WTC11 (cell line): Measurements from ENCODE around the gene PHF12. TPM values are rescaled to one million over a fixed set of nuclear protein-coding genes. Genes with fewer than 3 reads are reported as not detected.

Source experiments
- ATAC-seq: fragments of 200-7000 bp; cut with Tn5 transposase; 2 replicates; pipeline ENCODE4 v1.10.0; 2021; ENCODE audit warnings: mild to moderate bottlenecking, moderate library complexity
- CTCF ChIA-PET: fragments of 300-600 bp; sonication (Branson Sonifier 250); formaldehyde crosslinking; loops from one replicate; lab custom pipeline; 2021; ENCODE audit warnings: antibody characterized with exemption; lab: Charles Lee
- POLR2A ChIA-PET: fragments of 350-600 bp; sonication (Branson Sonifier 250); formaldehyde crosslinking; loops from one replicate; lab custom pipeline; 2021; ENCODE audit warnings: antibody characterized with exemption; lab: Charles Lee
- DNase-seq: peaks from one replicate; pipeline ENCODE4 v3.0.0; 2021; ENCODE audit warnings: low spot score
- H3K27ac Mint-ChIP-seq: 2 replicates; pipeline ENCODE4 v1.8.0; 2021; ENCODE audit warnings: mixed read lengths
- H3K27me3 Mint-ChIP-seq: 2 replicates; pipeline ENCODE4 v1.8.0; 2021; ENCODE audit warnings: low read depth, mild to moderate bottlenecking, moderate library complexity, mixed read lengths
- H3K36me3 Mint-ChIP-seq: 2 replicates; pipeline ENCODE4 v1.8.0; 2021; ENCODE audit warnings: mixed read lengths
- H3K4me1 Mint-ChIP-seq: 2 replicates; pipeline ENCODE4 v1.8.0; 2022; ENCODE audit warnings: mixed read lengths
- H3K4me3 Mint-ChIP-seq: 2 replicates; pipeline ENCODE4 v1.8.0; 2021; ENCODE audit warnings: mild to moderate bottlenecking, moderate library complexity, mixed read lengths
- H3K9me3 Mint-ChIP-seq: 2 replicates; pipeline ENCODE4 v1.8.0; 2021; ENCODE audit warnings: mixed read lengths
- ARID4B ChIP-seq: sonication (generic); formaldehyde crosslinking; IDR thresholded peaks from 2 replicates; pipeline ENCODE4 v1.8.0; 2023; ENCODE audit warnings: missing genetic modification reagents, mild to moderate bottlenecking, borderline replicate concordance
- CBFB ChIP-seq: sonication (generic); formaldehyde crosslinking; IDR thresholded peaks from 2 replicates; pipeline ENCODE4 v1.8.1; 2022; ENCODE audit warnings: mild to moderate bottlenecking, low read depth, missing genetic modification reagents
- FOXP1 ChIP-seq: sonication (generic); formaldehyde crosslinking; IDR thresholded peaks from 2 replicates; pipeline ENCODE4 v1.8.0; 2022; ENCODE audit warnings: missing genetic modification reagents, mild to moderate bottlenecking, moderate library complexity, borderline replicate concordance
- GRHL2 ChIP-seq: fragments of 250-450 bp; sonication (Bioruptor Pico); IDR thresholded peaks from 2 replicates; pipeline ENCODE4 v1.8.0; 2022; ENCODE audit warnings: mild to moderate bottlenecking, moderate library complexity; ENCODE audit not compliant: insufficient replicate concordance, severe bottlenecking
- GTF2I ChIP-seq: fragments of 250-450 bp; sonication (Bioruptor Pico); conservative IDR thresholded peaks from 2 replicates; pipeline ENCODE4 v1.4.0; 2021; ENCODE audit warnings: mild to moderate bottlenecking
- IRF2 ChIP-seq: sonication (generic); formaldehyde crosslinking; IDR thresholded peaks from 2 replicates; pipeline ENCODE4 v1.8.0; 2022; ENCODE audit warnings: low read depth, missing genetic modification reagents, borderline replicate concordance
- KAT7 ChIP-seq: sonication (generic); formaldehyde crosslinking; IDR thresholded peaks from 2 replicates; pipeline ENCODE4 v1.8.1; 2023; ENCODE audit warnings: missing genetic modification reagents, mild to moderate bottlenecking, borderline replicate concordance
- RELA ChIP-seq: sonication (generic); formaldehyde crosslinking; IDR thresholded peaks from 2 replicates; pipeline ENCODE4 v1.8.1; 2022; ENCODE audit warnings: missing genetic modification reagents, mild to moderate bottlenecking, borderline replicate concordance
- ZNF121 ChIP-seq: sonication (generic); formaldehyde crosslinking; IDR thresholded peaks from 2 replicates; pipeline ENCODE4 v1.8.0; 2023; ENCODE audit warnings: missing genetic modification reagents
- ZNF138 ChIP-seq: sonication (generic); formaldehyde crosslinking; conservative IDR thresholded peaks from 2 replicates; pipeline ENCODE4 v1.8.1; 2022; ENCODE audit warnings: mild to moderate bottlenecking, moderate library complexity, missing genetic modification reagents
- ZNF396 ChIP-seq: fragments of 250-450 bp; sonication (Bioruptor Pico); IDR thresholded peaks from 2 replicates; pipeline ENCODE4 v1.8.0; 2021; ENCODE audit warnings: mild to moderate bottlenecking, moderate library complexity, borderline replicate concordance
- ZSCAN18 ChIP-seq: fragments of 250-450 bp; sonication (Bioruptor Pico); IDR thresholded peaks from 2 replicates; pipeline ENCODE4 v2.1.2; 2022; ENCODE audit warnings: mild to moderate bottlenecking, moderate library complexity
- total RNA-seq: library from RNA; stranded (reverse); gene quantifications from 3 replicates; pipeline ENCODE4 v1.2.3, GENCODE V29; 2021
- TF ChIP-seq, protein P1 (sequence below): fragments of 250-450 bp; sonication (Bioruptor Pico); IDR thresholded peaks from 2 replicates; pipeline ENCODE4 v1.9.0; 2021; ENCODE audit warnings: mild to moderate bottlenecking
- TF ChIP-seq, protein P2 (sequence below): sonication (generic); formaldehyde crosslinking; IDR thresholded peaks from 2 replicates; pipeline ENCODE4 v1.8.0; 2022; ENCODE audit warnings: mild to moderate bottlenecking, missing genetic modification reagents
- TF ChIP-seq, protein P3 (sequence below): sonication (generic); formaldehyde crosslinking; IDR thresholded peaks from 2 replicates; pipeline ENCODE4 v1.8.0; 2022; ENCODE audit warnings: mild to moderate bottlenecking, missing genetic modification reagents

PHF12 gene
- total RNA-seq, 1 experiment from 2014 or later = 69.8 TPM

DNA sequence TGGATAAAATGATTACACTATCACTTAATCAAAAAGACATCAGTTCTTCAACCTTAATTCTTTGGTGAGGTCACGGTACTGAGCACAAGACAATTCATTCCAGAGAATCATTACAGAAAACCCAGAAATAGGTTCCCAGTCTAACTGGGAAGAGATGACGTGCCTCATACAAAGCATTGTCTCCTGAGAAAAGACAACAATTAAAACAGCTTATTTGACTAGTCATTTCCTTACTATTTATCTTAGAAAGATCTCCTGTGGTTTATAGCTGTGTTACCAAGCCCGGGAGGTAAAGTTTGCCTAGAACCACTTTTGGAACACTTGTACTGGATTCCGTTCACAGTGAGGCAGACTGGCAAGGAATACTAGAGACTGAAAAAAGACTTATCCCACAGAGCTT is 5.1 kb downstream of the PHF12 start:
- peaks cover 35% of the 10 kb centered on the region for H3K36me3 Mint-ChIP-seq
- H3K4me1 Mint-ChIP-seq = peaks cover 28% of the 10 kb centered on the region
- H3K4me3 Mint-ChIP-seq = no peak overlapping the region
- DNase-seq (no peak), ATAC-seq (no peak)
- ChIA-PET CTCF (interaction anchor here (5.5 kb wide), 1 partner anchor 170 kb away, joined by 39 read pairs; no protein-coding TSS in a partner anchor), POLR2A (no interaction called here)
- H3K27ac Mint-ChIP-seq = peak overlapping the region; percentile 91
- no peaks in the 10 kb centered on the region for H3K27me3 Mint-ChIP-seq
- H3K9me3 Mint-ChIP-seq = no peaks in the 10 kb centered on the region
- no peak for TF ChIP-seq RELA (CRISPR knock-in tag)
- TF ChIP-seq, protein P1, sequence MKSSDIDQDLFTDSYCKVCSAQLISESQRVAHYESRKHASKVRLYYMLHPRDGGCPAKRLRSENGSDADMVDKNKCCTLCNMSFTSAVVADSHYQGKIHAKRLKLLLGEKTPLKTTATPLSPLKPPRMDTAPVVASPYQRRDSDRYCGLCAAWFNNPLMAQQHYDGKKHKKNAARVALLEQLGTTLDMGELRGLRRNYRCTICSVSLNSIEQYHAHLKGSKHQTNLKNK (CRISPR knock-in tag) = no peak
- TF ChIP-seq ZNF396 (CRISPR knock-in tag) = no peak
- TF ChIP-seq ARID4B (CRISPR knock-in tag) = no peak
- TF ChIP-seq, protein P2, sequence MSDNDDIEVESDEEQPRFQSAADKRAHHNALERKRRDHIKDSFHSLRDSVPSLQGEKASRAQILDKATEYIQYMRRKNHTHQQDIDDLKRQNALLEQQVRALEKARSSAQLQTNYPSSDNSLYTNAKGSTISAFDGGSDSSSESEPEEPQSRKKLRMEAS (CRISPR knock-in tag) = no peak
- TF ChIP-seq, protein P3, sequence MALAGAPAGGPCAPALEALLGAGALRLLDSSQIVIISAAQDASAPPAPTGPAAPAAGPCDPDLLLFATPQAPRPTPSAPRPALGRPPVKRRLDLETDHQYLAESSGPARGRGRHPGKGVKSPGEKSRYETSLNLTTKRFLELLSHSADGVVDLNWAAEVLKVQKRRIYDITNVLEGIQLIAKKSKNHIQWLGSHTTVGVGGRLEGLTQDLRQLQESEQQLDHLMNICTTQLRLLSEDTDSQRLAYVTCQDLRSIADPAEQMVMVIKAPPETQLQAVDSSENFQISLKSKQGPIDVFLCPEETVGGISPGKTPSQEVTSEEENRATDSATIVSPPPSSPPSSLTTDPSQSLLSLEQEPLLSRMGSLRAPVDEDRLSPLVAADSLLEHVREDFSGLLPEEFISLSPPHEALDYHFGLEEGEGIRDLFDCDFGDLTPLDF (CRISPR knock-in tag) = no peak
- TF ChIP-seq FOXP1 (CRISPR knock-in tag) = no peak
- TF ChIP-seq CBFB (CRISPR knock-in tag) = no peak

GRCh38 chr17:28944862-28945741 is 6.2 kb downstream of the PHF12 start:
- ATAC-seq (no peak), DNase-seq (no peak)
- Mint-ChIP-seq H3K4me3 (no peak overlapping the region), H3K4me1 (peaks cover 39% of the 10 kb centered on the region), H3K27ac (peak overlapping the region; percentile 64), H3K36me3 (peaks cover 35% of the 10 kb centered on the region), H3K9me3 (no peaks in the 10 kb centered on the region), H3K27me3 (no peaks in the 10 kb centered on the region)
- CTCF ChIA-PET = interaction anchor here (1.3 to 5.5 kb wide), 2 partner anchors 8 to 171 kb away, joined by 5 to 39 read pairs; no protein-coding TSS in a partner anchor
- no peak for TF ChIP-seq KAT7 (CRISPR knock-in tag)
- no peak for TF ChIP-seq ZSCAN18
- no peak for TF ChIP-seq IRF2 (CRISPR knock-in tag)
- TF ChIP-seq GTF2I (CRISPR knock-in tag) = 0 out of 2 replicates have a peak, but pooled peaks have one; percentile 18
- TF ChIP-seq ZNF121 = peak; percentile 95
- TF ChIP-seq ZNF138 (CRISPR knock-in tag) = no peak
- no peak for TF ChIP-seq GRHL2 (CRISPR knock-in tag)
- POLR2A ChIA-PET = no interaction called here
